Mammary epithelial cell (primary cell): ENCODE results near the gene ZNF516.

ENCODE experiments used
- CTCF ChIP-seq, 2 donors: IDR thresholded peaks in 1 of 2; conservative IDR thresholded peaks in 1 of 2; 2 replicates each; pipeline ENCODE4 v1.5.1; 2011 to 2012; ENCODE audit warnings: inconsistent platforms in 2 of 2, low read length in 2 of 2, mild to moderate bottlenecking in 2 of 2, control low read depth in 1 of 2, low read depth in 1 of 2; ENCODE audit not compliant: insufficient read depth in 1 of 2; ENCODE audit errors: extremely low read depth in 1 of 2
- EZH2 ChIP-seq: IDR thresholded peaks from 2 replicates; pipeline ENCODE4 v1.6.1; 2012; ENCODE audit warnings: low read length, inconsistent platforms, borderline replicate concordance

GRCh38 chr18:76384114-76384790, 110.8 kb downstream of the ZNF516 start:
- no peak for TF ChIP-seq CTCF (conservative IDR thresholded peaks at IDR 0.05 in 1 of 2, IDR thresholded peaks at IDR 0.05 in 1 of 2; ENCODE audit: extremely low read depth in 1 of 2, insufficient read depth in 1 of 2, low read depth in 1 of 2, low read length in 2 of 2)
- TF ChIP-seq EZH2: no peak
